Superior temporal gyrus (tissue), 1 donor: ENCODE data around the gene MRTFB.
"Not testable (repeated sequence)": the region's sequence is repeated elsewhere in the genome, so short reads cannot be mapped to it uniquely, and the experiment has no call there.

Source experiments
- DNase-seq: peaks from one replicate; pipeline ENCODE4 v3.0.0-alpha.2; 2016; ENCODE audit errors: extremely low spot score

Gene MRTFB

DNA sequence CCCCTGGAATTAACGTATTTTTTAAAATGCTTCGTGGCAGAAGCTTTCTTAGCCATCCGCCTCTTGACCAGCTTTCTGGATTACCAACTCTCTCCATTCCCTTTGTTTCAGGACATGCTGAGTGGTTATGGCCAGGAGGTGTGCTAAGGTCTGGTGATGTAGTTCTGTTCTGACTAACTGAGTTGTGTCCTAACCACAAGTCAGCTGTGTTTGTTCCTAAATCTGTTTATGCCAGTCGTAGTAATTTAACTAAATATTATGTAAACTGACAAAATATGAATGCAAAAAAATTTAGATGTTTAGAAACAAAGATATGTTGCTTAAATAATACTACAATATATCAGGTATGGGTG is 61.6 kb downstream of the MRTFB start:
- no peak for DNase-seq

DNA sequence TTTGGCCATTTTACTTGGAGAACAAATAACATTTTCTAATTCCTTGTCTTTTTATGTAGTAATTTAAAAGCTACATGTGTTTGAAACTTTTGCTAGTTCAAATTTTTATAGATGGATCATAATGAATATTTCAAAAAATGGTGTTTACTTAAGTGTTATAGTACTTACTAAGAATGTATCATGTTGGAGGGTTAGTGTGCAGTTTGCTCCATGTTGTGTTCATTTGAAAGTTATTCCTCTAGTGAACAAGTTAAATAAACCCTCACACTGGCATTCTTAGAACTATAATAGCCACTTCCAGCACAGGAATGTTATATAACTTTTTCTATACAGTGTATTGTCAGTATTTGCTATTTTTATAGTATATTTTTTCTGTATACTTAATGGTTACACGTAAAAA is 62.8 kb downstream of the MRTFB start:
- DNase-seq: no peak

DNA sequence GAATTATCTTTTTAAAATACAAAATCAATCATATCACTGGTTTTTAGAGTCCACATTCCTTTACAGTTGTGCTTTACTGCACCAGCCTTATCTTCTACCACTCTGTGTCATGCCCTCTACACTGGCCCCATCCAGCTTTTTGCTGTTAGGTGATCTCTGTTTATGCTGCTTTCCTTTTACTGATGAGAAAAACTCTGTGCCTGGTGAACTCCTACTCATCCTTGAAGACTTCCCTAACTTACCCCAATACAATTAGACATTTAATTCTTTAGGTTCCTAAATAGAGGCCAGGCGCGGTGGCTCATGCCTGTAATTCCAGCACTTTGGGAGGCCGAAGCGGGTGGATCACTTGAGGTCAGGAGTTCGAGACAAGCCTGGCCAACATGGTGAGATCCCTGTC is 64.6 kb downstream of the MRTFB start:
- no peak for DNase-seq

DNA sequence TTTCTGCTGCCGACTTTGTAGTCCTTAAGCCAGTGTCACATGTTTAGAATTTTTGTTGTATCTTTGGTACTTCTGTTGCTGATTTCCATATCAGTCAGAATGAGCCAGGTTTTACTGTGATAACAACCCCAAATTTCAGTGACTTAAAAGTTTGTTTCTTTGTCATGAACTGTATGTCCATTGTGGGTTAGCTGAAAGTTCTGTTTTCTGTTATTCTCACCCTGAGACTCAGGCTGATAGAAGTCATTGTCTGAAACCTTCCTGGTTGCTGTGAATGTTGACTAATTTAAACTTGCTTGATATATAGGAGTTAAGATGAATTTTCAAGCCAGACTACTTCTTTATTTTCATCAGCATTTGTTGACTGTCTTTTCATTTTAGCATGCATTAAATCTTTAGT is 68.8 kb downstream of the MRTFB start:
- DNase-seq: no peak

DNA sequence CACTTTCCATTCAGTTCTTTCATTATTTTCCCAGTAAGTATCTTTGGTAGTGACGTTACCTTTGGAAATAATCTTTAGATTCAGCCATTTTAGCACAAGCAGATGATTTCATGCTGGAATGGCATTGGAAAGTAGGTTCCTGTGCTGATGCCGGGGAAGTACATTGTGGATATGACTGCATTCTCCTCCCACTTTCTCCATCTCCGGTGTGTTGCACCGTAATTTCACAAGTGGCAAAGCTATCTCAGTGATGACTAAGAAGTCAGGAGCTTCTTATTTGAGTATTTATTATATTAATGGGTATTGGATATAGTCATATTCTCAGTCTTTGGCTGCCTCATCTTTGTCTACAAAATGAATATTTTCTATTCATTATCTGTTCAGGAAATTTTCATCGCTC is 69.8 kb downstream of the MRTFB start:
- no peak for DNase-seq

DNA sequence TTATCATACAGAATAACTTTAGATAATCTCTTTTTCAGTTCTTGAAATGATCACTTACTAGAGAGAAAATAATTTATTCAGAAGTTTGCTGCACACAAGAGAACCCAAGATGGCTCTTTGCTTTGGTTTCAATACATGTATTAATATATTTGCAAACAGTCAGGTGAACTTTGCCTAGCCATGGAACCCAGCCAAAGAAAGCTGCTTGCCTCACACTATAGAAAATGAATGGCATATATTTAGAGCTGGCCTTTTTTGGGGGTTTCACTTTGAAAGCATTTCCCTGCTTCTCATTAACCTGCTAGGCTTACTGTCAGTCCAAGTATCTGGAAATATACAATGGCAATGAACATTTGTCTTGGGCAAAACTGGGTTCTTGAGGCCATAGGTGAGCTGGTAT is 75.3 kb downstream of the MRTFB start:
- DNase-seq: no peak

DNA sequence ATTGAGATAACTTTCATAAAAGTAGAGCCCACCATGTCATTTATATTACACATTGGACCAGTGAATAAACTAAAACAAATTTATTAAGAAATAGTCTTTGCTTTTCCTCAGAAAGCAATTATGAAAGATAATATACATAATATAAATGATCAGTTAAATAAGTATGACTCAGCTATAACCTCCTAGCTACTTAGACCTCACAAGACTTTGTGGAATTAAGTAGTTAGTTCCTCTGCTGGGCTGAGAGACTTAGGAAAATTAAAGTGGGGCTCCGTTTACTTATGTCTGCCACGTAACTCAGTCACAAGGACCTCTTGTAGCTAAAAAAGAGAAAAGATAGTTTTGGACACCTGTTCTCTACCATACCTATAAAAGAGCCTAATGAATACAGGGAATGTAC is 76.9 kb downstream of the MRTFB start:
- DNase-seq: no peak

DNA sequence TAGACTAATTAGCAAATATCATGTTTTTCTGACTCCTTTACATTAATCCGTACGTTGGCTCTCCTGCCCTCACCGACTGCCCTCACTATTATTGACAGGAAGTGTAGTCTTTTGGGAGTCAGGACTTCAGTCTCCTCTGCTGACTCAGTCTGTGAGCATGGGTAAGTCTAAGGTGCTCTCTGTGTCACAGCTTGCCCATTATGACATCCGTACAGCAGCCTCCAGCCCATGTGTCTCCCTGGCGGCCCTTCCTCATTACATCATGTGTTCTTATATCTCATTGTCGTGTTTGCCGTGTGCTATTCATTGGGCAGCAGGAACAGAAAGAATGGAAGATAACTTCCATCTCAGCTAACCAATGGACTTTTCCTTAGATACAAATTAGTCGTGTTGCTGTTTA is 77.5 kb downstream of the MRTFB start:
- DNase-seq: no peak

DNA sequence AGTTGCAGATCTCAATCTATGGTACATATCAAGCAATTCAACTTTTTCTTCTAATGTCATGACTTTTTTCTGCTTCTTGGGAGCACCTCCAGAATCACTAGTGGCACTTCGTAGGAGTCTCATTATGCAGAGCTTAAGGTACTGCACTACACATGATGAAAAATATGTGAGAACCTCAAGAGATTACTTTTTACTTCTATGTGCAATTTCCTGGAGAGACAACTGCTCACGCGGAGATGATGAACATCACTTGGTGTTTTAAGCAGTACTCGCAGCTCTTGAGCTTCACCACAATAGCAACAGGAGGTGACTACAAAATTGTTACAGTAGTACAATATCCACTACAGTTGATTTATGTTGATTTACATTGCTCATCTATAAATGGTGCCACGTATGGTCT is 79.7 kb downstream of the MRTFB start:
- no peak for DNase-seq

DNA sequence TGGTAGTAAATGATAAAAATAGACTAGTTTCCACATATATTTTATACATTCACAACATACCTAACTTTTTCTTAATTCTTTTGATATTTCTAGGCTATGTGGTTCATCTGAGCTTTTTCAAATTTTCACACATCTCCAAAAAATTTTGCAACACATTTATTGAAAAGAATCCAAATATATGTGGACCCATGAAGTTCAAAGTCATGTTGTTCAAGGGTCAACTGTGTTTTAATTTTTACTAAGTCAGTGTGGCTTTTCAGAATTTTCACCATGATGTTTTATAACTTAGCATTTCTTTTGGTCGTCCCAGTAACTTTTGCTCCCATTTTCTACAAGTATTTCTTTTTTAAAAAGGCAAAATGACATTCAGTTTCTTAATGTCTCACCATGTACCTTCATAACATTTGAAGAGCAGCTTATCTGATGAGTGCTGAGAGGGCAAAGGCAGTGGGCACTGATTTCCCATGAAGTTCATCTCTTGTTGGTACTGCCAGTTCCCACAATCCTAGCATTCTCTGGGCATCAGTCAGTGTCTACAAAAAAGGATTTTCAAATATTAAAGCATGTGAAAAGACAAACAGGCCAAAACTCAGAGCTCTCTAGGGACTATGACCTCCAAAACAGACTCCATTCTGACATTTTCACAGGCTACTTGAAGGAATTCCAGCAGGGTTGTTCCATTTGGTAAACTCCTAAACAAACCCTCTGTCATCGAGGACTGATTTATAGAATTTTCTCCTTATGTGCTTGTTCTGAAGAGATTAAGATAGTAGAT is 80.3 kb downstream of the MRTFB start:
- no peak for DNase-seq

DNA sequence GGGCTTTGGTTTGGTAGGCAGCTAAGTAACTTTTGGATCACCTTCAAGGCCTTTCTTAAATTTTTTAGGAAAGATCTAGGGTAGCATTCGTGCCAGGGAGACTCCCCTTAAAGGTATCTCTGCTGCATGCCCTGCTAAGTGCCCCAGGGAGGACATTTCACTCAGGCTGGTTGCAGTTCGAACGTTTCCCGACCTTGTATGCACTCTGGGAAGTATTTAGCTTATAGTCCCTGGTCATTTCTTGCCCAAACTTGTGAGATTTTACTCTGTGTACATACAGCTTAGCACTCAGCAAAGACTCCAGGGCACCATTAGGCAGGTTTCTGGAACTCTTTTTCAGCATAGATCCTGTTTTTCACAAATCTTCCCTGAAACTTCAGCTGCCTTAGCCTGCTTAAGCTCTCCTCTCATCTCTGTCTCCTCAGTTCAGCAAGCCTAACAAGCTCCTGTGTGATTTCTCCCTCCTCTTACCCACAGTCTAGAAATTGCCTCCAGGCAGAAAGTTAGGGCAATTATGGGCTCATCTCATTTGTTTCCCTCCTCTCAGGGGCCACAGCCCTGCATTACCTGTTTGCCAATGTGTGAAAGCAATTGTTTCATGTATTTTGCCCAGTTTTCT is 84.6 kb downstream of the MRTFB start:
- no peak for DNase-seq

DNA sequence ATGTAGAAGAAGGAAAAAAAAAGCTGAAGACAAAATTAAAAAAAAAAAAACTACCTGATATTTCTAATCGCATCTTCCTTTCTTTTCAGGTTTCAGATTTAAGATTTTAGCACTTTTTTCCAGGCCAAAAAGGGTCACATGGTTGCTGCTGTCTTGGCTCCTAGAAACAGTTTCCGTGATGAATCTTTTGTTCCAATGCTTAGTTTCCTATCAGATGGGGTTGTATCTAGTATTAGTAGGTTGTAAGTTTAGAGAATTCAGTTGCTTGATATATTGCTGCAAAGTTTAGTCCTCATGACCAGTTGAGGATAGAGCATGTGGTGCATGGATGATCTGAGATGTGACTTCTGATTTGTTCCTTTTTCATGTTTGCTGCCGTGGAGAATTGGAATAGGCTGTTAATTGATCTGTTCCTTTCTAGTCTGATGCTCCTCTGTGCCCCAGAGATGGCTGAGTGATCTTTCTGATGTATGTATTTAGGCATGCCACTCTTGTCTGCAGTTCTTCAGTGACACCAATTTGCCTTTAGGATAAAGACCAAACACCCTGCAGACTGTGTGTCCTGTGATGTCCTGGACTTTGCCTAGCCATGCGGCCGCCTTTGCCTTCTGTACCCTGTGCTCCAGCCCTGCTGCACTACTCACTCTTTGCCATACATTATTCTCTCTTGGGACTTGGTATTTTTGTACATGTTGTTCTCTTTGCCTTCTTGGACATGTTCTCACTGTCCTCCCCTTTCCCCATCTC is 94.0 kb downstream of the MRTFB start:
- no peak for DNase-seq

DNA sequence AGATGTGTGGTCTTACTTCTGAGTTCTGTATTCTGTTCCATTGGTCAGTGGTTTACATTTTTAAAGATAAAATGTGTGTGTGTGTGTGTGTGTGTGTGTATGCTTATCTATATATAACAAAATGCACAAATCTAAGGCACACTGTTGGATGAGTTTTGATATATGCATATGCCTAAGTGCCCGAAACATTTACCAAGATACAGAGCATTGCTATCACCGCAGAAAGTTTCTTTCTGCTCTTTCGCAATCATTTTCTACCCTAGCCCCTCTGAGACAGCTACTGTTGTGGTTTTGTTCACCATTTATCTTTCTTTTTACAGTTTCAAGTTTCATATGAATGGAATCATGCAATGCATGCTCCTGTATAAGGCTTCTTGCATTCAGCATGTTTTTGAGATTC is 97.0 kb downstream of the MRTFB start:
- DNase-seq: no peak

DNA sequence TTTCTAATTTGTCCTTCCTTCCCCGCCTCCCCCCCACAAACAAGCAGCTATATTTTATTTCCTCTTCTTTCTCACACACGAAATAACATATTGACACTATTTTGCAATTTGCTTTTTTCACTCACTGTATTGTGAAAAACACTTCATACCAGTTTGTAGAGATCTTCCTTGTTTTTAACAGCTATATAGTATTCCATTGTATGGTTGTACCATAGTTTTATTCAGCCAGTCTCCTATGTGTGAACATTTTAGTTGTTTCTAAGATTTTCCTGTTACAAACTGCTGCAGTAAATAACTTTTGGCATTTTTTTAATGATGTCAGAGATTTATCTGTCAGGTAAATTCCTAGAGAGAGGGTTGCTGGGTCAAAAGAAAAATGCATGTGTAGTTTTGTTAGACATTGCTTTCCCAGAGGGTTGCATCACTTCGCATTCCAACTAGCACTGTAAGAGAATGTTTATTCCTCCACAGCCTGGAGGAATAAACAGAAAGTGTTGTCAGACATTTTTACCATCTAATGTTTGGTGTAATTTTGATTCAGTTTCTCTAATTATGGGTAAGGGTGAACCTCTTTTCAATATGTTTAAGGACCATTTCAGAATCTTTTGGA is 101.2 kb downstream of the MRTFB start:
- DNase-seq: no peak

DNA sequence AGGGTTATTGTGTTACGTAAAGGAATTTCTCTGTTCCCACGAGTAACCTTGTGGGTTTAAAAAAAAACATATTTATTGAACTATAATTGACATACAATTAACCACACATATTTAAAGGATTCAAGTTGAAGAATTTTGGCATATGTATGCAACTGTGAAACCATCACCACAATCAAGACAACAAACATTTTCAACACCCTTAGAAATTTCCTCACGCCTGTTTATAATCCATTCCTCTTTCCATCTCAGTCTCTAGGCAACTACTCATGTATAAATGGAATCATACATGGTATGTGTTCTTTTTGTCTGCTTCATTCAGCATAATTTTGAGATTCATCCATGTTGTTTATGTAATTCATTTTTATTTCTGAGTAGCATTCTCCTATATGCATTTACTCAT is 104.0 kb downstream of the MRTFB start:
- DNase-seq: no peak

DNA sequence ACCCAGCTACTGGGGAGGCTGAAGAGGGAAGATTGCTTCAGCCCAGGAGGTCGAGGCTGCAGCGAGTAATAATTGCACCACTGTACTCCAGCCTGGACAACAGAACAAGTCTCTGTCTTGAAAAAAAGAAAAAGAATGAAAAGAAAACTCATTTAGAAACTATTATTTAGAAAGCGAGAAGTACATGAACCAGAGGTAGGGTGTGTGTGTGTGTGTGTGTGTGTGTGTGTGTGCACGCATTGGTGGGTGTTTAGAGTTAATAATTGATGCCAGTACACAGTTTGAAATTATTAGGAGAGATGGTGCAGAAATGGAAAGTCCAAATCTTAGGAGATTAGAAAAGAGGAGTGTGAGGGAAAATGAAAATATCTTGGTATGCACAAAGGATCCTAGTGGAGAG is 106.6 kb downstream of the MRTFB start:
- DNase-seq: no peak

DNA sequence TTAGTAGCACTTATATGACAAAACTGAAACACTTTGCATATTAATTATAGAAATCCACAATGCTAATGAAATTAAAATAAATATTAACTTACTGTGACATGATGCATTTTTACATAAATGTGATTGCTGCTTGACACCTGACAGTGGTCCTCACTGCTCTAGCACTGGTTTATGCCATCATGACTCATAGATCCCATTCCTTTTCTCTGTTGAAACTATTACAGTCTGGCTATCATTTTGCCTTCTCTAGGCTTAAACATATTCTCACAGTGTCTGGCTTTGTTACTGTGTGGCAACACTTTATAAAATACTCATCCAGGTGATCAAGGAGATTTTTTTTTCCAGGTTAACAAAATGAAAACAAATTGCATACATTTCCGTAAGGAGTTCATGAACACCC is 108.0 kb downstream of the MRTFB start:
- DNase-seq: no peak

DNA sequence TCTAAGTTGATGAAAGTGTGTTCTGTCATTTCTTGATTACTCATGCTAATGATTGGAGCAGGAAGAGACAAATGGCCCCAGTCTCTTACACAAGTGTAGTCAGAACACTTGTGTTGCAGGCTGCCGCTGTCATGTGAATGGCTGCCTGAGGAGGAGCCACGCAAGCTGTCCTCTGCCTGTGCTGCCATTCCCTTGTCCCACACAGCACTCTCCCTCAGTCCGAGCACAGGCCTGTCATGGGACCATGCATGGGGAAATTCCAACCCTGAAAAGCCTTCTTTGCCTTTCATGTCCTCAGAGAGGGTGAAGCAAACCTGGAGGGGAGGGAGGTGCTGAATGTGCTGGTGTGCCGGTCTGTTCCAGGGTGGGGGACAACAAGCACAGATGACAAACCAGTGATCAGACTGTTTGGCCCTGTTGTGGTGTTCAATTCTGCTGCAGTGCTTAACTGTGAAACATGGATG is 109.4 kb downstream of the MRTFB start:
- no peak for DNase-seq

DNA sequence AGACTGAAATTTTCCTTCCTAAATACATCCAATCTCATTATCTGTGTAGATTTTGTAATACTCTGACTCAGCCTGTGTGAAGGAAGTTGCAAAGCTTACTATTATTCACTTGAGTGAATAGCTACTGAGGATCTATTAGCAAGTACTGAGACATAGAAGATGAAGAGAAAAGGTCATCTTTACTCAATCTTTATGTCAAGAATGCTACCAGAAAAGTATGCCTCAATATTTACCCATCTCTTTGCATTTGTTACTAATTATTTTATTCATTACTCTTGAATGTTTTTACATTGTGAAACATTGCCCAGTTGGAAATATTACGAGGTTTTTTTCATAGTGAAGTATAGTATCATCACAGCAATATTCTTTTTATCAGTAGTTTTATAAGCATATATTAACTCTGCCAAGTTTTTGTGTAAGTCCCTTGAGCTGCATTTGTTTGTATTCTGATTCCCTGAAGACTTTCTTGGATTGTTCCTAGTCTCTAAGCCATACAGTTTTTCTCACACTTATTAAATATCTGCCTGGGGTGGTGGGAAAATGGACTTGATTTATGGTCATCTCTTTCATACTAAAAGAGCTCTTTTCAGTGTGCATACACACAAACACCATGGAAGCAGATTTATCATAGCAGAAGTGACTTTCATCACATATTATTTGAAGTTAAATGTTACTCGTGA is 110.4 kb downstream of the MRTFB start:
- DNase-seq: no peak

DNA sequence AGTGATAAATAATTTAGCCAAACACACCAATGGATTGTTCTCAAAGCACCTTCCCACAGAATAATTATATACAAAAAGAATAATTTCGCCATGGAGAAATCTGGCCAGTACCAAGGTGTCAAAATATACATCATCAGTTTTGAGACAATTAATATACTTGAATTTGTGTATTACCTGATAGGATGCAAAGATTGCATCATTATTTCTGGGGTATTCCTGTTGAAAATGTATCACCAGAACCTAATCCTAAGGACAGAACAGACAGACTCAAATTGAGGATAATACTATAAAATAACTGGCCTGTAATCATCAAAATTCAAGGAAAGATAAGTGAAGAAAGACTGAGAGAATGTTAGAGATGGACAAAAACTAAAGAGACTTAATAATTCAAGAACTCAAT is 111.9 kb downstream of the MRTFB start:
- no peak for DNase-seq

DNA sequence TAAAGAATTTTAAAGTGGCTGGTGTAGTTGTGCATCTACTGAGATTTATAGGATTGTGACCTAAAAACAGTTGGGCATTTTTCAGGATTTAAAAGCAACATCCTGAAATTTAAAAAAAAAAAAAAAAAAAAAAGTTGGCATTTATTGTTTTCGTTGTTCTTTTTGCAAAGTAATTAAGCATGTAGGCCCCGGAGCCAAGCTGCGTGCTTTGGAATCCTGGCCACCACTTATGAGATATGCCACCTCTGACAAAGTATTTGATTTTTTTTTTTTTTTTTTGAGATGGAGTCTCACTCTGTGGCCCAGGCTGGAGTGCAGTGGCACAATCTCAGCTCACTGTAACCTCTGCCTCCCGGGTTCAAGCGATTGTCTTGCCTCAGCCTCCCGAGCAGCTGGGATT is 112.8 kb downstream of the MRTFB start:
- not testable (repeated sequence) for DNase-seq
